ENCODE data around the gene SIN3A.

DNA sequence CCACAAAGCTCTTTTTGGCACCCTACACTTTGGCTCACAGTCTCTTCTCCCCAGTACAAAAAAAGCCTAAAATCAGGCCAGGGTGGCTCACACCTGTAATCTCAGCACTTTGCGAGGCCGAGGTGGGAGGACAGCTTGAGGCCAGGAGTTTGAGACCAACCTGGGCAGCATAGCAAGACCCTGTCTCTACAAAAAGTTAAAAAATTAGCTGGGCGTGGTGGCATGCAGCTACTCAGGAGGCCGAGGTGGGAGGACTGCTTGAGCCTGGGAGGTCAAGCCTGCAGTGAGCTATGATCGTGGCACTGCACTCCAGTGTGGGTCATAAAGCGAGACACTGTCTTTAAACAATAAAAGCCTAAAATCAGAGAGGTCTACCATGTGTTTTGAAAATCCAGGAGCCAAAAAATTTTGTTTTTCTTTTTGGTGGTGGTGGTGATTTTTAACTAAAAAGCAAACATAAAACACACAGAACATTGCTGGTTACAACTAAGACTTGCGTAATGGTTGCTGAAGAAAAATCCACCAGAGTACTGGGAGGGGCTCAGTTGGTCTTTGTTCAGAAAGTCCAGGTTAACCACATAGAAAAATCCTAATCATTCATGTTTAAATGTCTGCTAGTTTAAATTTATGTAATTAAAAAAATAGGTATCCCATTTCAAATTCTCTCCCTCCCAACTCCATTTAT, 81.5 kb downstream of the SIN3A start:
- TF ChIP-seq EP300 (IDR thresholded peaks at IDR 0.05) = no peak
- TF ChIP-seq POLR2A (IDR thresholded peaks at IDR 0.05; ENCODE audit: low read depth) = no peak
